Heart left ventricle (tissue), 13 donors: Measurements from ENCODE around the gene L2HGDH.

Experiments
- CTCF ChIP-seq, 12 donors: fragments of 200-600 bp; sonication (generic) in 4 of 12; IDR thresholded peaks; one replicate each; pipeline versions ENCODE4 v1.5.0 to v1.8.0; 2018 to 2022; ENCODE audit warnings: antibody characterized with exemption in 12 of 12, mild to moderate bottlenecking in 5 of 12
- POLR2A ChIP-seq, 2 donors: fragments of 450-650 bp; IDR thresholded peaks; one replicate each; pipeline ENCODE4 v1.6.1; 2017; ENCODE audit warnings: antibody characterized with exemption in 2 of 2, mild to moderate bottlenecking in 2 of 2, moderate library complexity in 2 of 2
- donor health status: ischemic (EF 13 %, LVEDD 7.1; RV severe dilation, severe dysfunction).
- donor health status: DM: no; HTN: yes; CAD: no.
- donor health status: DM: no; HTN: no; CAD: no.
- donor health status: ischemic (EF 25% LVEDD 6.9; RV normal size, moderate dysfunction).
- donor health status: ischemic (EF 25% LVEDD 5.7; RV mildly dilated, moderate dysfunction).
- donor health status: ischemic (EF 35%, LVEDD 5.7; RV mildly dilated, moderate dysfunction).
- donor health status: nonischemic (EF 11% LVEDD 7.7; RV severe dilation, severe dysfunction).
- donor health status: DM: yes; HTN: yes; CAD: no.
- donor health status: PGD.
- donor health status: ischemic (EF 29% LVEDD 5.4; RV normal size, mild dysfunction).
- donor health status: nonischemic (EF 23%, LVEDD 6.1; RV moderate dilation, normal function).

GRCh38 chr14:50334211-50334610, 22.2 kb upstream of the L2HGDH start:
- TF ChIP-seq CTCF (IDR thresholded peaks at IDR 0.05) = no peak
- TF ChIP-seq POLR2A (IDR thresholded peaks at IDR 0.05) = no peak
